ENCODE measurements around the gene EDDM13. TPM values are rescaled to one million over a fixed set of nuclear protein-coding genes. Genes with fewer than 3 reads are reported as not detected.

EDDM13 gene
- total and polyA plus RNA-seq, 2 of the 13 experiments (the other 11 are each of a cell fraction or from before 2014, with no cell fraction given): not detected

DNA sequence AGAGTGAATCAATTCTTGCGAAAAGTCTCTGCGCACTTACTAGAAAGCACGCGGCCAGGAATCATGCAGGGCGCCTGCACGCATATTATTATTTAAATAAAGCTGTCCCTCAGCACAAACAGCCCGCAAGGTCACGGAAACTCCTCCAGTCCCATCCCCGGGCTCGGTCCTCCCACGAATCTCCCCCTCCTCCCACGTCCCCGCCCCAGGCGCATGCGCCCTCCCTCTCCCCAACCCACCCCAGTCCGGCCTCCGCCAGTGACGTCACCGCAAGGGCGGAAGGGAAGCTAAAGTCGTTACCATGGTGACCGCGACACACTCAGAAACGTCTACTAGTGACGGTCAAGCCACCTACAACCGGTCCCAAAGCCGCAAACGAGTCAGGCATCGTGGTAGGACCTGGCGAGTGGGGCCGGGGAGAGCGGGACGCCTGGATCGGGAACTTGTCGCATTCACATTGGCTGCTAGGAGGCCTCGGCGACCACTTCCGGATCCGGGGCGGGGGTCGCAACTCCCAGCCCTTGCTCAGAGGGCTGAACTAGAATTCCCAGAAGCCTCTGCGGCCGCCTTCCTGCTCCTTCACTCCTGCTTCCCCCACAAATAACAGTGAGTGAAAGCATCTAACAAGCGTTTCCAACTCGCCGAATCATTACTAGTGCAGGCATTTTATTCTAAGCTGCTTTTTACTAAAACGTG lies 42.0 kb downstream of the EDDM13 start, which contains the start of gene ZSCAN5A (continued):
- TF ChIP-seq, protein P1, sequence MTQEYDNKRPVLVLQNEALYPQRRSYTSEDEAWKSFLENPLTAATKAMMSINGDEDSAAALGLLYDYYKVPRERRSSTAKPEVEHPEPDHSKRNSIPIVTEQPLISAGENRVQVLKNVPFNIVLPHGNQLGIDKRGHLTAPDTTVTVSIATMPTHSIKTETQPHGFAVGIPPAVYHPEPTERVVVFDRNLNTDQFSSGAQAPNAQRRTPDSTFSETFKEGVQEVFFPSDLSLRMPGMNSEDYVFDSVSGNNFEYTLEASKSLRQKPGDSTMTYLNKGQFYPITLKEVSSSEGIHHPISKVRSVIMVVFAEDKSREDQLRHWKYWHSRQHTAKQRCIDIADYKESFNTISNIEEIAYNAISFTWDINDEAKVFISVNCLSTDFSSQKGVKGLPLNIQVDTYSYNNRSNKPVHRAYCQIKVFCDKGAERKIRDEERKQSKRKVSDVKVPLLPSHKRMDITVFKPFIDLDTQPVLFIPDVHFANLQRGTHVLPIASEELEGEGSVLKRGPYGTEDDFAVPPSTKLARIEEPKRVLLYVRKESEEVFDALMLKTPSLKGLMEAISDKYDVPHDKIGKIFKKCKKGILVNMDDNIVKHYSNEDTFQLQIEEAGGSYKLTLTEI (CRISPR knock-in tag; conservative IDR thresholded peaks at IDR 0.05): no peak
- TF ChIP-seq MTF2 (CRISPR knock-in tag; IDR thresholded peaks at IDR 0.05; ENCODE audit: borderline replicate concordance) (no peak), CBX1 (IDR thresholded peaks at IDR 0.05; ENCODE audit: low read depth) (no peak), CC2D1A (CRISPR knock-in tag; IDR thresholded peaks at IDR 0.05) (no peak), ZNF432 (CRISPR knock-in tag; IDR thresholded peaks at IDR 0.05; ENCODE audit: borderline replicate concordance) (no peak), ZNF232 (CRISPR knock-in tag; IDR thresholded peaks at IDR 0.05; ENCODE audit: borderline replicate concordance) (no peak), MAF1 (CRISPR knock-in tag; IDR thresholded peaks at IDR 0.05; ENCODE audit: borderline replicate concordance) (no peak), THAP11 (CRISPR knock-in tag; IDR thresholded peaks at IDR 0.05) (peak; percentile 97), SMC3 (IDR thresholded peaks at IDR 0.05; ENCODE audit: low read length) (no peak)
- TF ChIP-seq, protein P2, sequence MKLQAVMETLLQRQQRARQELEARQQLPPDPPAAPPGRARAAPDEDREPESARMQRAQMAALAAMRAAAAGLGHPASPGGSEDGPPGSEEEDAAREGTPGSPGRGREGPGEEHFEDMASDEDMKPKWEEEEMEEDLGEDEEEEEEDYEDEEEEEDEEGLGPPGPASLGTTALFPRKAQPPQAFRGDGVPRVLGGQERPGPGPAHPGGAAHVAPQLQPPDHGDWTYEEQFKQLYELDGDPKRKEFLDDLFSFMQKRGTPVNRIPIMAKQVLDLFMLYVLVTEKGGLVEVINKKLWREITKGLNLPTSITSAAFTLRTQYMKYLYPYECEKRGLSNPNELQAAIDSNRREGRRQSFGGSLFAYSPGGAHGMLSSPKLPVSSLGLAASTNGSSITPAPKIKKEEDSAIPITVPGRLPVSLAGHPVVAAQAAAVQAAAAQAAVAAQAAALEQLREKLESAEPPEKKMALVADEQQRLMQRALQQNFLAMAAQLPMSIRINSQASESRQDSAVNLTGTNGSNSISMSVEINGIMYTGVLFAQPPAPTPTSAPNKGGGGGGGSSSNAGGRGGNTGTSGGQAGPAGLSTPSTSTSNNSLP (IDR thresholded peaks at IDR 0.05; ENCODE audit: low read depth, low read length): no peak; the same call in 1 of the 2 replicates
- TF ChIP-seq, protein P3, sequence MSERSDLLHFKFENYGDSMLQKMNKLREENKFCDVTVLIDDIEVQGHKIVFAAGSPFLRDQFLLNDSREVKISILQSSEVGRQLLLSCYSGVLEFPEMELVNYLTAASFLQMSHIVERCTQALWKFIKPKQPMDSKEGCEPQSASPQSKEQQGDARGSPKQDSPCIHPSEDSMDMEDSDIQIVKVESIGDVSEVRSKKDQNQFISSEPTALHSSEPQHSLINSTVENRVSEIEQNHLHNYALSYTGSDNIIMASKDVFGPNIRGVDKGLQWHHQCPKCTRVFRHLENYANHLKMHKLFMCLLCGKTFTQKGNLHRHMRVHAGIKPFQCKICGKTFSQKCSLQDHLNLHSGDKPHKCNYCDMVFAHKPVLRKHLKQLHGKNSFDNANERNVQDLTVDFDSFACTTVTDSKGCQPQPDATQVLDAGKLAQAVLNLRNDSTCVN (CRISPR knock-in tag; IDR thresholded peaks at IDR 0.05; ENCODE audit: borderline replicate concordance): no peak
- TF ChIP-seq, protein P4, sequence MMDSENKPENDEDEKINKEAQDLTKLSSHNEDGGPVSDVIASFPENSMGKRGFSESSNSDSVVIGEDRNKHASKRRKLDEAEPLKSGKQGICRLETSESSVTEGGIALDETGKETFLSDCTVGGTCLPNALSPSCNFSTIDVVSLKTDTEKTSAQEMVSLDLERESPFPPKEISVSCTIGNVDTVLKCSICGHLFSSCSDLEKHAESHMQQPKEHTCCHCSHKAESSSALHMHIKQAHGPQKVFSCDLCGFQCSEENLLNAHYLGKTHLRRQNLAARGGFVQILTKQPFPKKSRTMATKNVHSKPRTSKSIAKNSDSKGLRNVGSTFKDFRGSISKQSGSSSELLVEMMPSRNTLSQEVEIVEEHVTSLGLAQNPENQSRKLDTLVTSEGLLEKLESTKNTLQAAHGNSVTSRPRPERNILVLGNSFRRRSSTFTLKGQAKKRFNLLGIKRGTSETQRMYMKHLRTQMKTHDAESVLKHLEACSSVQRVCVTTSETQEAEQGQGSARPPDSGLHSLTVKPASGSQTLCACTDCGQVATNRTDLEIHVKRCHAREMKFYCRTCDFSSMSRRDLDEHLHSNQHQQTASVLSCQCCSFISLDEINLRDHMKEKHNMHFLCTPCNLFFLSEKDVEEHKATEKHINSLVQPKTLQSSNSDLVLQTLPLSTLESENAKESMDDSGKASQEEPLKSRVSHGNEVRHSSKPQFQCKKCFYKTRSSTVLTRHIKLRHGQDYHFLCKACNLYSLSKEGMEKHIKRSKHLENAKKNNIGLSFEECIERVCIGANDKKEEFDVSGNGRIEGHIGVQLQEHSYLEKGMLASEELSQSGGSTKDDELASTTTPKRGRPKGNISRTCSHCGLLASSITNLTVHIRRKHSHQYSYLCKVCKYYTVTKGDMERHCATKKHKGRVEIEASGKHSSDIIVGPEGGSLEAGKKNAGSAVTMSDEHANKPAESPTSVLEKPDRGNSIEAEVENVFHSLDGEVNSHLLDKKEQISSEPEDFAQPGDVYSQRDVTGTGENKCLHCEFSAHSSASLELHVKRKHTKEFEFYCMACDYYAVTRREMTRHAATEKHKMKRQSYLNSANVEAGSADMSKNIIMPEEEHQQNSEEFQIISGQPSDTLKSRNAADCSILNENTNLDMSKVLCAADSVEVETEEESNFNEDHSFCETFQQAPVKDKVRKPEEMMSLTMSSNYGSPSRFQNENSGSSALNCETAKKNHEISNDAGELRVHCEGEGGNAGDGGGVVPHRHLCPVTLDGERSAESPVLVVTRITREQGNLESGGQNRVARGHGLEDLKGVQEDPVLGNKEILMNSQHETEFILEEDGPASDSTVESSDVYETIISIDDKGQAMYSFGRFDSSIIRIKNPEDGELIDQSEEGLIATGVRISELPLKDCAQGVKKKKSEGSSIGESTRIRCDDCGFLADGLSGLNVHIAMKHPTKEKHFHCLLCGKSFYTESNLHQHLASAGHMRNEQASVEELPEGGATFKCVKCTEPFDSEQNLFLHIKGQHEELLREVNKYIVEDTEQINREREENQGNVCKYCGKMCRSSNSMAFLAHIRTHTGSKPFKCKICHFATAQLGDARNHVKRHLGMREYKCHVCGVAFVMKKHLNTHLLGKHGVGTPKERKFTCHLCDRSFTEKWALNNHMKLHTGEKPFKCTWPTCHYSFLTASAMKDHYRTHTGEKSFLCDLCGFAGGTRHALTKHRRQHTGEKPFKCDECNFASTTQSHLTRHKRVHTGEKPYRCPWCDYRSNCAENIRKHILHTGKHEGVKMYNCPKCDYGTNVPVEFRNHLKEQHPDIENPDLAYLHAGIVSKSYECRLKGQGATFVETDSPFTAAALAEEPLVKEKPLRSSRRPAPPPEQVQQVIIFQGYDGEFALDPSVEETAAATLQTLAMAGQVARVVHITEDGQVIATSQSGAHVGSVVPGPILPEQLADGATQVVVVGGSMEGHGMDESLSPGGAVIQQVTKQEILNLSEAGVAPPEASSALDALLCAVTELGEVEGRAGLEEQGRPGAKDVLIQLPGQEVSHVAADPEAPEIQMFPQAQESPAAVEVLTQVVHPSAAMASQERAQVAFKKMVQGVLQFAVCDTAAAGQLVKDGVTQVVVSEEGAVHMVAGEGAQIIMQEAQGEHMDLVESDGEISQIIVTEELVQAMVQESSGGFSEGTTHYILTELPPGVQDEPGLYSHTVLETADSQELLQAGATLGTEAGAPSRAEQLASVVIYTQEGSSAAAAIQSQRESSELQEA (CRISPR knock-in tag; IDR thresholded peaks at IDR 0.05; ENCODE audit: not compliant biosample characterization): no peak
